NCI-H446 treated with DMSO at 0.1 percent for 48 hours (cell line): ENCODE results near the gene FOXP4.
A peak's percentile ranks its signal among the peaks of the same experiment; 100 is the strongest.
"Not testable (repeated sequence)": the region's sequence is repeated elsewhere in the genome, so short reads cannot be mapped to it uniquely, and the experiment has no call there.

ENCODE experiments used
- DNase-seq: peaks from one replicate; lab custom pipeline; 2025; lab: John Stamatoyannopoulos, UW

Gene FOXP4

GRCh38 chr6:41599015-41599851, 53.1 kb downstream of the FOXP4 start:
- no peak for DNase-seq

GRCh38 chr6:41599852-41600445, 53.8 kb downstream of the FOXP4 start:
- no peak for DNase-seq

GRCh38 chr6:41600499-41601247, 54.5 kb downstream of the FOXP4 start:
- DNase-seq: no peak

- DNase-seq: no peak
Measured at GRCh38 chr6:41601248-41601549, 55.0 kb downstream of the FOXP4 start.

GRCh38 chr6:41602422-41602743, 56.2 kb downstream of the FOXP4 start:
- DNase-seq: no peak

GRCh38 chr6:41602864-41603608, 56.9 kb downstream of the FOXP4 start:
- peak; percentile 46 for DNase-seq

GRCh38 chr6:41604006-41604405, 57.8 kb downstream of the FOXP4 start:
- no peak for DNase-seq

GRCh38 chr6:41605649-41606048, 59.5 kb downstream of the FOXP4 start:
- no peak for DNase-seq

GRCh38 chr6:41607036-41607435, 60.9 kb downstream of the FOXP4 start:
- no peak for DNase-seq

GRCh38 chr6:41607736-41608135, 61.6 kb downstream of the FOXP4 start:
- no peak for DNase-seq

- no peak for DNase-seq
Measured at GRCh38 chr6:41608443-41609151, 62.4 kb downstream of the FOXP4 start.

- no peak for DNase-seq
Measured at GRCh38 chr6:41614715-41615114, 68.5 kb downstream of the FOXP4 start.

GRCh38 chr6:41615311-41615710, 69.1 kb downstream of the FOXP4 start:
- no peak for DNase-seq

- DNase-seq: no peak
Measured at GRCh38 chr6:41618598-41618997, 72.4 kb downstream of the FOXP4 start.

GRCh38 chr6:41619193-41619592, 73.0 kb downstream of the FOXP4 start:
- DNase-seq: not testable (repeated sequence)

GRCh38 chr6:41621367-41621766, 75.2 kb downstream of the FOXP4 start:
- DNase-seq: no peak

- no peak for DNase-seq
Measured at GRCh38 chr6:41621802-41622201, 75.6 kb downstream of the FOXP4 start.

- no peak for DNase-seq
Measured at GRCh38 chr6:41622206-41622988, 76.2 kb downstream of the FOXP4 start.

GRCh38 chr6:41623330-41623729, 77.1 kb downstream of the FOXP4 start:
- DNase-seq: no peak

GRCh38 chr6:41624621-41625380, 78.6 kb downstream of the FOXP4 start:
- DNase-seq: no peak
